GM10266 (cell line): ENCODE data around the gene HEYL.

ENCODE experiments used
- DNase-seq: peaks from one replicate; pipeline ENCODE4 v3.0.0; 2012; ENCODE audit errors: extremely low spot score
- TF ChIP-seq, protein P1 (sequence below): IDR thresholded peaks from 2 replicates; pipeline ENCODE4 v1.5.1; 2012; ENCODE audit warnings: mild to moderate bottlenecking, low read depth; ENCODE audit not compliant: control insufficient read depth, insufficient read depth; ENCODE audit errors: missing control alignments

HEYL gene

DNA sequence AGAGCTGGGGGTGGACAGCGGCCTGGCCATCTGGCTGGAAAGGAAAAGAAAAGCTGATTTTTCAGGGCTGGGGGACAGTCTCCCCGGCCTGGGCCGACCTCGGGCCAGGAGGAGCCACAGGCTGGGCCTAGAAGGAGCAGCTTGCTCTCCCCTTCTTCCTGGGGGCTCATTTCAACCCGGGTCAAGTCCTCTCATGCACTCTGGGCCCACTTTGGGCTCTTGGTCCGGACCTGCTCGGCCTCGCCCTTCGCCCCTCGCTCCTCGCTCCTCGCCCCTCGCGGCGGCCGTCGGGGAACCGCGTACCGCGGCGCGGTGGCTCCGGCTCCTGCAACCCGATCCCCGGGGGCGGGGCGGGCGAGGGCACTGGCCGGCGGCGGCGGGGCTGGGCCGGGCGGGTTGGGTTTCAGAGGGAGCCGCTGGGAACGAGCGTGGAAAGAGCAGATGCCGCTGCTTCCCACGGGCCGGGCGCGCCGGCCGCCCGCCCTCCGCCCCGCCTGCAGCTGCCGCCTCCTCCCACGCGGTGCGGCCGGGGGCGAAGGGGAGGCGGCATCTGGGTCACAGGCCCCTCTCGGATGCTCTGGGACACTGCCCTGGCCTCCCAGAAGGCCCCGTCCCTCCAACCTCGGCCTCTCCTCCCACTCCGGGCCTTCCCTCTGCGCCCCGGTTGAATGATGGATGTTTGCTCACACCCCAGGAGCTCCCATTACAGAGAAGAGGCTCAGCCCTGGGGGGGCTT, 6.6 kb downstream of the HEYL start:
- peak; percentile 49 for DNase-seq
- TF ChIP-seq, protein P1, sequence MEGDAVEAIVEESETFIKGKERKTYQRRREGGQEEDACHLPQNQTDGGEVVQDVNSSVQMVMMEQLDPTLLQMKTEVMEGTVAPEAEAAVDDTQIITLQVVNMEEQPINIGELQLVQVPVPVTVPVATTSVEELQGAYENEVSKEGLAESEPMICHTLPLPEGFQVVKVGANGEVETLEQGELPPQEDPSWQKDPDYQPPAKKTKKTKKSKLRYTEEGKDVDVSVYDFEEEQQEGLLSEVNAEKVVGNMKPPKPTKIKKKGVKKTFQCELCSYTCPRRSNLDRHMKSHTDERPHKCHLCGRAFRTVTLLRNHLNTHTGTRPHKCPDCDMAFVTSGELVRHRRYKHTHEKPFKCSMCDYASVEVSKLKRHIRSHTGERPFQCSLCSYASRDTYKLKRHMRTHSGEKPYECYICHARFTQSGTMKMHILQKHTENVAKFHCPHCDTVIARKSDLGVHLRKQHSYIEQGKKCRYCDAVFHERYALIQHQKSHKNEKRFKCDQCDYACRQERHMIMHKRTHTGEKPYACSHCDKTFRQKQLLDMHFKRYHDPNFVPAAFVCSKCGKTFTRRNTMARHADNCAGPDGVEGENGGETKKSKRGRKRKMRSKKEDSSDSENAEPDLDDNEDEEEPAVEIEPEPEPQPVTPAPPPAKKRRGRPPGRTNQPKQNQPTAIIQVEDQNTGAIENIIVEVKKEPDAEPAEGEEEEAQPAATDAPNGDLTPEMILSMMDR: no peak

DNA sequence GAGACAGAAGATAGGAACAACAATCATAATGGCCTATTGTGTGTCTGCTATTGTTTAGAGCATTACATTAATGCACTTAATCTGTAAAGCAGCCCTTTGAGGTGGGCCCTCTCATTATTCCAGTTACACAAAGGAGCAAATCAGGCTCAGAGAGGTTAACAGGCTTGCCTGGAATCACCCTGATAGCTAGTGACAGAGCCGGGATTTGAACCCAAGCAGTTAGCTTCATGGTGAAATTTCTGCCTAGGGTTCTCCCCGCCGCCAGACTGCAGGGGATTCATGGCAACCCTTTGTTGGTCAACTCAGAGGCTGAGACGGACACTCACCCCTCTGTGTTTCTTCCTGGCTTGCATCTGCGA, 7.1 kb downstream of the HEYL start:
- no peak for DNase-seq
- TF ChIP-seq, protein P1: no peak

DNA sequence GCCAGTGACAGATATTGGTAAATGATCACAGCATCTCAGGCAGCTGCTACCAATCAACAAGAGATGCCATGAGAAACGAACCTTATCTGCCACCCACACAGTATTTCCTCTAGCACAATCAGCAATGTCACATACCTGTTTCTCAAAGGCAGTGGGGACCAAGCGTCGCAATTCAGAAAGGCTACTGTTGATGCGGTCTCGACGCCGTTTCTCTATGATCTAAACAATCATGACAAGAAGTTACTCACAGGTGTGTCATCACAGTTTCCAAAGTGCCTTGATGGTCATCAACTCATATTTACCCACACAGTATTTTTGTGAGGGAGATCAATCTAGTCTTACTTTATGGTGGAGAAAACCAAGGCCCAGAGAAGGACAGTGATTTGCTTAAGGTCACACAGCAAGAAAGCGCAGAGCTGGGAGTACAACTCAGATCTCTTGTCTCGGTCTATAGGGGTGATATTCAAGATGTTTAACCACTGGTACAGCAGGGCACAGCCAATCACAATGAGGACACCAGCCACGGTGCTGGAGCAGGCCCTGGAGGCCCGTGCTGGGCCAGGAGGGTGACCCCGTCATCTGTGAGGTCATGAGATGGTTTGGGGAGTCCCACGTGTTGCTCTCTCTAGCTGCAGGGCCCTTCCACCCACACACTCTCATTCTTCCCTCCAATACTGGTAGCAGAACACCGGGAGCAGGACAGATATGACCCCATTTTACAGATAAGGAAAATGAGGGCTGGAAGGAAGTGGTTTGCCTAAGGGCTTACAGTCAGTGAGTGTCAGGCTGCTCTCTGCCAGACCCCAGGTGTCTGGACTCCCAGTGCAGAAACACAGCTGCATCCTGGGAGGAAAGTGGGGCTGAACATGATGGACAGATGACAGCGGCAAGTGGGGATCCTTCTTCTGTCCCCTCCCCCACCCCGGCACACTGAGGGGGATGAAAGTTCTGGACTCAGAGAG, 7.8 kb downstream of the HEYL start:
- peak; percentile 52 for DNase-seq
- TF ChIP-seq, protein P1: no peak

DNA sequence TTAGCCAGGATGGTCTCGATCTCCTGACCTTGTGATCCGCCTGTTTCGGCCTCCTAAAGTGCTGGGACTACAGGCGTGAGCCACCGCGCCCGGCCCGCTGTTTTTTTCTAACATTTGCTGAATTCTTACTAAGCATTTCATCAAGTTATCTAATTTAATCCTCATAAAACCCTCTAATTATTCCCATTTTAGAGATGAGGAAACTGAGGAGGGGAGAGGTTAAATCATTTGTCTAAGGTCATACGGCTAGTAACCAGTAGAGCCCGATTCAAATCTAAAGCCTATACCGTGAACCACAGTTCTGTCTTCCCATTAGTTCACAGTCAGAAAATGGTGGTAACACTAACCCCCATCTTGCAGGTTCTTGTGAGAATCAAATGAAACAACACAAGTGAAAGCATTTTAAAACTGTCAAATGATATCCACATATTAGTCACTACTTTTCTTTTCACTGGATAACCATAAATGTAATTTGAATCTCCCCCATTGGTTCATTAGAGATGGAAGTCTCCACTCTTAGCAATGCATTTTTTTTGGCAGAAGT, 10.6 kb downstream of the HEYL start:
- DNase-seq: no peak
- TF ChIP-seq, protein P1: no peak

DNA sequence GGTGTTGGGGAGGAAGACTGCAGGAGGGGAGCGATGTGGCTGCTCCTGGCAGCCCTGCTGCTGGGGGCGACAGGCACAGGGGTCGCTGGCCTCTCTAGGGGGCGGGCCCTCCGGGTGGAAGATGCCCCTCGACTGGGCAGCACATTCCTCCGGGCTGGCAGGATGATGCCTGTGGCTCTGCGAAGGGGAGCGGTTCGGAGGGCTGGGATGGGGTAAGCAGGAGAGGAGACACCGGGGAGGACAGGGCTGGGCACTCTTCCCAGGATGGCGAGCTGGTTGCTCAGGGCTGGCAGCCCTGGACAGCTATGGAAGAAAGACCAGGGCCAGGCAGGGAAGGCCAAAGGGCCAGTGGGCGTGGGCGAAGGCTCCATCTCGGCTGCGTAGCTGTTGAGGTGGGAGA, 12.8 kb downstream of the HEYL start:
- TF ChIP-seq, protein P1: no peak
- no peak for DNase-seq

DNA sequence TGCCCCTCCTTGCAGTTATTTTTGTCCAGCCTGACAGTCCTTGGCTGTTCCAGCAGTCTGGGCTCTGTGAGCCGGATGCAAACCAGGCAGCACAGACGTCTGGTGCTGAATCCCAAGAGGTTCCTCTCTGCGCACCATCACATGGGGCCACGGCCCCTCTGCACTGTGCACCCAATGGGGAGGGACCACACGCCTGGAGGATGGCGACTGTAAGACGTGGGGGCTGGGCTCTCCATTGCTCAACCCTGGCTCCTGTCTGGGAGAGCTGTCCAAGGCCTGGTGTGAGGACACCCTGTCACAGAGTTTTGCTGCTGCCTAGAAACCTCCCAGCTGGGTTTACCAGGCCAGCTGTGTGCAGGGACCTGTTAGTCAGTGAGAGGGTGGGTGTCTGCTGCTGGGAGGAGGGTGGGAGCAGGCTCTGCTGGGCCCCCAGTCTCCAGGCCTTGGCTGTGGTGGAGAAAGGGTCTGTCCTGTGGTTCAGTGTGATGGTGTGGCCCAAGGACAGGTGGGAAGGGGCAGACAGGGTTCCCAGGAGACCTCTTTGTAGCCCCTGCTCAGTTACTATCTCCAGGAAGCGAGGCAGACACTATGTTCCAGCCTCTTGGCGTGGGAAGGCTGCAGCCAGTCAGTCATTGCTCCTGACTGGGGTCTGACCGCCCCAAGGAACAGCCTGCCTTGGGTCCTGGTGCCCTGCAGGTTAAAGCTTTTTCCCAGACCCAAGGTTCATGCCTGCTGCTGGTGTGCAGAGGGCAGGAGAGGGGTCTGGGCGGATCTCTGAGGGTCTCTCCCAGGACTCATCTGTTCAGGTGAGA, 13.8 kb downstream of the HEYL start:
- TF ChIP-seq, protein P1: no peak
- DNase-seq: no peak
